Tibial nerve (tissue), 4 donors: ENCODE data around the gene FNBP1L.

ENCODE experiments used
- CTCF ChIP-seq, 5 experiments: fragments of 200-600 bp in 3 of 5; fragments of 450-650 bp in 2 of 5; sonication (generic) in 3 of 5; IDR thresholded peaks; one replicate each; pipeline ENCODE4 v1.5.1; 2016 to 2019; ENCODE audit warnings: antibody characterized with exemption in 5 of 5, mild to moderate bottlenecking in 3 of 5, moderate library complexity in 2 of 5
- EP300 ChIP-seq, 2 donors: sonication (generic); formaldehyde crosslinking; IDR thresholded peaks; one replicate each; pipeline ENCODE4 v1.6.1; 2017; ENCODE audit warnings: antibody characterized with exemption in 2 of 2, mild to moderate bottlenecking in 1 of 2

- TF ChIP-seq CTCF (IDR thresholded peaks at IDR 0.05): no peak
- TF ChIP-seq EP300 (IDR thresholded peaks at IDR 0.05): no peak
These were observed 131.2 kb downstream of the FNBP1L start for GRCh38 chr1:93578911-93579825.
